Measurements from ENCODE around the gene AVL9. TPM values are rescaled to one million over a fixed set of nuclear protein-coding genes. Genes with fewer than 3 reads are reported as not detected.
A peak's percentile ranks its signal among the peaks of the same experiment; 100 is the strongest.

Gene AVL9
- total and polyA plus RNA-seq, 2 of the 13 experiments (the other 11 are each of a cell fraction or from before 2014, with no cell fraction given), result 29.9 to 48.0 TPM

DNA sequence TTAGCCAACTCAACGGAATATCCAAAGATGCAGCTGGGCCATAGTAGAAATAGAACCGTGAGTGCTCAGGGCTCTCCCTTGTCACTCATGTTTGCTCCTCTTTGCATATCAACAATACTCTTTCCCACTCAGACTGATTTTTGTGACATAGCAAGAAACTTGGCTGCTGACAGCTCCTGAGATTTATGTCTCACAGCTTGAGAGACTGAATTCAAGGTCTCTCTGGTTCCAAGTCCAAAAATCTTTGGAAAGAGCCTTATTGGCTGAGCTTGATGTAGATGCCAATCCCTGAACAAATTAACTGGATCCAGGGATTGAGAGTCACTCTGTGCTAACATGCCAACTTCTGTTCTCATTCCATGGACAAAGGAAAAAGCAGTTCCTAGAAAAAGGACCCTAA is 35.5 kb upstream of the AVL9 start (continued):
- TF ChIP-seq ARHGAP35 (CRISPR knock-in tag; IDR thresholded peaks at IDR 0.05; ENCODE audit: borderline replicate concordance) (no peak), POLR2AphosphoS2 (IDR thresholded peaks at IDR 0.05; ENCODE audit: low read depth, low read length) (no peak), FOXA1 (IDR thresholded peaks at IDR 0.05) (no peak), FOXA1 (CRISPR knock-in tag; IDR thresholded peaks at IDR 0.05) (no peak)

DNA sequence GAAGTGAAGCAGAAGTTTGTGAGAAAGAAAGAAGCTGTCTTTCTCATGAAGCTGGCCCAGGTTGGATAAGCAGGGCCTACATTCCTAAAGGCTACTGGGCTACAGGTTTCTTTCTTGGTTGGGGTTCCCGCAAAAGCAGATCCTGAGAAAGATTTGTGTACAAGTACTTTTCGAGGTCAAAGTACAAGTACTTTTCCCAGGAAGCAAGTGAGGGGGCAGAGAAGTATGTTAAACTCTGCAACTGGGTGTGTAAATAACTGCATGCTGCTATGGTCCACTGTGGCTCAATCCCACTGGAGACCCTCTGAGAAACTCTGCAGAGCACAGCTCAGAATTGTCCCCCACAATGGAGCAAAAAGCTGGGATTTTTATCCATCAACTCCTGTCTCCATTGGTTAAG is 33.8 kb upstream of the AVL9 start:
- intact Hi-C loops (cut with micrococcal nuclease; ENCODE audit: unreplicated experiment) (no loop called here), in situ Hi-C loops (cut with HindIII; ENCODE audit: extremely low pct_ligation_motif_present, low pct_unique_long_range_greater_than_20kb) (no loop called here)
- ChIA-PET CTCF (ENCODE audit: low intra/inter-chr PET ratio, low total read pairs) (no interaction called here), POLR2A (no interaction called here)
- no TSS peak for BruUV-seq (replicated peaks)
- DNase-seq (ENCODE audit: low spot score) (no peak), ATAC-seq (peak; percentile 52; the same call in 2 of the 3 replicates), FAIRE-seq (no peak)
- Histone ChIP-seq H3K9me3 (ENCODE audit: low read length) (no peaks in the 10 kb centered on the region), H3K9ac (ENCODE audit: insufficient read depth, low read depth, low read length) (no peak overlapping the region), H3K4me1 (ENCODE audit: insufficient read depth, low read length) (peaks cover 20% of the 10 kb centered on the region), H3K4me2 (ENCODE audit: low read depth, low read length) (peak overlapping the region; percentile 29; the same call in 1 of the 2 replicates), H3K36me3 (replicated peaks in 1 of 2; ENCODE audit: control insufficient read depth in 1 of 2, insufficient read depth in 2 of 2, low read length in 2 of 2) (no peaks in the 10 kb centered on the region), H3K27ac (ENCODE audit: extremely low read length, insufficient read depth, low read length) (no peak overlapping the region), H3K79me2 (ENCODE audit: insufficient read depth, low read length) (no peaks in the 10 kb centered on the region), H2AFZ (ENCODE audit: low read length) (no peak overlapping the region), H3K4me3 (replicated peaks in 1 of 3; ENCODE audit: insufficient read depth in 1 of 3, low read depth in 2 of 3, low read length in 3 of 3) (no peak overlapping the region), H4K20me1 (ENCODE audit: insufficient read depth, low read length) (no peaks in the 10 kb centered on the region), H3K27me3 (ENCODE audit: control insufficient read depth in 1 of 2, insufficient read depth in 2 of 2, low read length in 2 of 2) (no peaks in the 10 kb centered on the region)
- 14% methylated on average over 1 of the region's 2 CpGs for WGBS (ENCODE audit: low lambda C conversion rate)
- 0 out of 2 replicates have a peak, but pooled peaks have one; percentile 18 for TF ChIP-seq GFI1 (CRISPR knock-in tag; IDR thresholded peaks at IDR 0.05; ENCODE audit: borderline replicate concordance)
- peak; percentile 27; the same call in 1 of the 2 replicates for TF ChIP-seq BCL6 (CRISPR knock-in tag; IDR thresholded peaks at IDR 0.05)
- peak; percentile 51 for TF ChIP-seq HNF4A (CRISPR knock-in tag; IDR thresholded peaks at IDR 0.05)
- TF ChIP-seq, protein P1, sequence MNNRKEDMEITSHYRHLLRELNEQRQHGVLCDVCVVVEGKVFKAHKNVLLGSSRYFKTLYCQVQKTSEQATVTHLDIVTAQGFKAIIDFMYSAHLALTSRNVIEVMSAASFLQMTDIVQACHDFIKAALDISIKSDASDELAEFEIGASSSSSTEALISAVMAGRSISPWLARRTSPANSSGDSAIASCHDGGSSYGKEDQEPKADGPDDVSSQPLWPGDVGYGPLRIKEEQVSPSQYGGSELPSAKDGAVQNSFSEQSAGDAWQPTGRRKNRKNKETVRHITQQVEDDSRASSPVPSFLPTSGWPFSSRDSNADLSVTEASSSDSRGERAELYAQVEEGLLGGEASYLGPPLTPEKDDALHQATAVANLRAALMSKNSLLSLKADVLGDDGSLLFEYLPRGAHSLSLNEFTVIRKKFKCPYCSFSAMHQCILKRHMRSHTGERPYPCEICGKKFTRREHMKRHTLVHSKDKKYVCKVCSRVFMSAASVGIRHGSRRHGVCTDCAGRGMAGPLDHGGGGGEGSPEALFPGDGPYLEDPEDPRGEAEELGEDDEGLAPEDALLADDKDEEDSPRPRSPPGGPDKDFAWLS (CRISPR knock-in tag; IDR thresholded peaks at IDR 0.05; ENCODE audit: borderline replicate concordance), result no peak
- 0 out of 2 replicates have a peak, but pooled peaks have one; percentile 15 for TF ChIP-seq GATAD2A (CRISPR knock-in tag; IDR thresholded peaks at IDR 0.05)
- TF ChIP-seq, protein P2, sequence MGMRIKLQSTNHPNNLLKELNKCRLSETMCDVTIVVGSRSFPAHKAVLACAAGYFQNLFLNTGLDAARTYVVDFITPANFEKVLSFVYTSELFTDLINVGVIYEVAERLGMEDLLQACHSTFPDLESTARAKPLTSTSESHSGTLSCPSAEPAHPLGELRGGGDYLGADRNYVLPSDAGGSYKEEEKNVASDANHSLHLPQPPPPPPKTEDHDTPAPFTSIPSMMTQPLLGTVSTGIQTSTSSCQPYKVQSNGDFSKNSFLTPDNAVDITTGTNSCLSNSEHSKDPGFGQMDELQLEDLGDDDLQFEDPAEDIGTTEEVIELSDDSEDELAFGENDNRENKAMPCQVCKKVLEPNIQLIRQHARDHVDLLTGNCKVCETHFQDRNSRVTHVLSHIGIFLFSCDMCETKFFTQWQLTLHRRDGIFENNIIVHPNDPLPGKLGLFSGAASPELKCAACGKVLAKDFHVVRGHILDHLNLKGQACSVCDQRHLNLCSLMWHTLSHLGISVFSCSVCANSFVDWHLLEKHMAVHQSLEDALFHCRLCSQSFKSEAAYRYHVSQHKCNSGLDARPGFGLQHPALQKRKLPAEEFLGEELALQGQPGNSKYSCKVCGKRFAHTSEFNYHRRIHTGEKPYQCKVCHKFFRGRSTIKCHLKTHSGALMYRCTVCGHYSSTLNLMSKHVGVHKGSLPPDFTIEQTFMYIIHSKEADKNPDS (CRISPR knock-in tag; IDR thresholded peaks at IDR 0.05), result peak; percentile 70; the same call in 1 of the 2 replicates
- TF ChIP-seq MIXL1 (CRISPR knock-in tag; IDR thresholded peaks at IDR 0.05), result no peak

All from HepG2 (cell line).